Measurements from ENCODE around the gene JAG1.

JAG1 gene

GRCh38 chr20:10668677-10669368, 5.0 kb downstream of the JAG1 start:
- H3K4me3 Mint-ChIP-seq, result no peak overlapping the region
- peaks cover 0 to 1% of the 10 kb centered on the region in 2 donors for H3K9me3 Mint-ChIP-seq
- peaks cover 53 to 75% of the 10 kb centered on the region in 2 donors for H3K27me3 Mint-ChIP-seq
- ATAC-seq (replicated peaks) (no peak), DNase-seq (no peak)
- no peaks in the 10 kb centered on the region for H3K36me3 Mint-ChIP-seq
- no peak overlapping the region for H3K27ac Mint-ChIP-seq
- H3K4me1 Mint-ChIP-seq, result peaks cover 23 to 36% of the 10 kb centered on the region in 2 donors

- DNase-seq, result no peak
- Mint-ChIP-seq H3K27me3 (peaks cover 54 to 79% of the 10 kb centered on the region in 2 donors), H3K36me3 (no peaks in the 10 kb centered on the region), H3K9me3 (peaks cover 0 to 1% of the 10 kb centered on the region in 2 donors), H3K4me3 (no peak overlapping the region), H3K27ac (no peak overlapping the region), H3K4me1 (peaks cover 19 to 28% of the 10 kb centered on the region in 2 donors)
- ATAC-seq (replicated peaks), result no peak
Measured at GRCh38 chr20:10667560-10668167, 6.1 kb downstream of the JAG1 start.

DNA sequence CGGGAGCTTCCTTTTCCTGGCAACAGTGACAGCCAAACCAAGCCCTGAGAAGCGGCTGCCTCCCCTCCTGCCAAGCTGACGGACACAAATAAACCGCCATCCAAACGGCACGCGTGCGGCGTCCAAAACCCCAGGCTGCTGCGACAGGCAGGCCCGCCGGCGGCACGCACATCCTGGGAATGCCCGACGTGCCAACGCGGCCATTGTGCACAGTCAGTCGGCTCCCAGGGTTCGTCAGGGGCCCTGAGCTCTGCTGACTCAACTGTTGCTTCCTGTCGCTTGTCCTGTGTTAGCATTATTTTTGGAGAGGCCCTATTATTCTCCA, 6.8 kb downstream of the JAG1 start:
- ATAC-seq (replicated peaks) (no peak), DNase-seq (no peak)
- Mint-ChIP-seq H3K36me3 (no peaks in the 10 kb centered on the region), H3K4me1 (peaks cover 13 to 22% of the 10 kb centered on the region in 2 donors), H3K9me3 (peaks cover 0 to 1% of the 10 kb centered on the region in 2 donors), H3K27me3 (peaks cover 48 to 77% of the 10 kb centered on the region in 2 donors), H3K27ac (no peak overlapping the region), H3K4me3 (no peak overlapping the region)

DNA sequence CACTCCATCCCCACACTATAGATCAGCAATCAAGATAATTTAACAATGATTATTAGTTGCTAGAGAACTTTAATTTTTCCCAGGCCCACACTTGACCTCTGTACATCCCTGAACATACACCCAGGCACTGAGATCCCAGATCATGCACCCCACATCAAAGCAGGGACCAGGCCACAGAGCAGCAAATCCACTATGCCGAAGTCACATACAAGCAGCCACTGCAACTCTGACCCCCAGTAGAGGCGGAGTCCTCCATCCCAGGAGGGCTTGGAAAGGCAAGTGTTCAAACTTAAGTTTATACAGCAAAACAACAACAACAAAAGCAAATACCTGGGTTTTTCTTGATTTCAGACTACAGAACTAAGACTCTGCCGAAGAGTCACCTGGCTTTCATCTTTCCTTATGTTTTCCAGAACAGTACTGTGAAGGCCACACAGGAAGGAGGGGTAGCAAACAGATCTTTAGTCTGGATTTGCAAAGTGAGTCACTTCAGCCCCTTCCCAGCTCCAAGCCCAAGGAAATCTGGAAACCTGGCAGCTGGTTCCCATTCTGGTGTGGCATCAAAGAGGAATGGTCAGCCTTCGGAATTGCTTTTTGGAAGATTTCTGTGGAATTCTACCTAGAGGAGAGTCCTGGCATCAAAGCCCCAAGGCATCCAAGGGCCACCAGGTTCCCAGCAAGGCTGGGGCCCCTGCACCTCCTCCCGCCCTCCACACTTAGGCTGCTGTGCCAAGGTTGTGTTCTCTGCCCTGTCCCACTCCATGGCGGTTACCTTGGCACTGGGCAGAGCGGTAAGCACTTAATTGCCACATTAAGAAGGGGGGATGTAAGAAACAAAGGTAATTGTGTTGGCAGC, 7.3 kb downstream of the JAG1 start:
- DNase-seq (no peak), ATAC-seq (replicated peaks) (no peak)
- Mint-ChIP-seq H3K9me3 (peaks cover 0 to 1% of the 10 kb centered on the region in 2 donors), H3K4me3 (no peak overlapping the region), H3K4me1 (peaks cover 10 to 16% of the 10 kb centered on the region in 2 donors), H3K36me3 (no peaks in the 10 kb centered on the region), H3K27ac (no peak overlapping the region), H3K27me3 (peaks cover 51 to 78% of the 10 kb centered on the region in 2 donors)

DNA sequence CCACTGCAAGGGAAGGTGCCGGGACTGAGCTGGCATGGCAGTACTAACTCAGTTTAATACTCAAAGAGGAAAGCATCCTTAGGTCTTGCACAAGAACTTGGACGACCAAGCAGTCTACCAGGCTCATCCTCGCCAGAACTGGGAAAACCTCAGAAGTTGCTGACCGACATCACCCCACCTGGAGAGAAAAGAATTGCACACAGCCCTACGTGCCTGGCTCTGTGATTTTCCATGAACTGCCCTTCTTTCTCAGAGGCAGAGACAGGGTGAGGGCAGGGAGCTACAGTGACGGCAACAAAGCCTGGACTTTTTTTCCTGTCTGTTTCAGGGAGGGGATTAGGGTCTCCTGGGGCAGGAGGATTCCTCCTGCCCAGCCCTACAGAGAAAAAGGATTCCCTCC, 8.0 kb downstream of the JAG1 start:
- Mint-ChIP-seq H3K4me3 (no peak overlapping the region), H3K36me3 (no peaks in the 10 kb centered on the region), H3K9me3 (peaks cover 0 to 4% of the 10 kb centered on the region in 2 donors), H3K27ac (no peak overlapping the region), H3K27me3 (peaks cover 49 to 77% of the 10 kb centered on the region in 2 donors), H3K4me1 (peaks cover 5 to 9% of the 10 kb centered on the region in 2 donors)
- no peak for ATAC-seq (replicated peaks)
- DNase-seq, result no peak

GRCh38 chr20:10665027-10665561, 8.7 kb downstream of the JAG1 start:
- Mint-ChIP-seq H3K4me3 (no peak overlapping the region), H3K9me3 (peaks cover 0 to 3% of the 10 kb centered on the region in 2 donors), H3K4me1 (peaks cover 0 to 2% of the 10 kb centered on the region in 2 donors), H3K36me3 (no peaks in the 10 kb centered on the region), H3K27me3 (peaks cover 51 to 77% of the 10 kb centered on the region in 2 donors), H3K27ac (no peak overlapping the region)
- ATAC-seq (replicated peaks) (no peak), DNase-seq (no peak)

DNA sequence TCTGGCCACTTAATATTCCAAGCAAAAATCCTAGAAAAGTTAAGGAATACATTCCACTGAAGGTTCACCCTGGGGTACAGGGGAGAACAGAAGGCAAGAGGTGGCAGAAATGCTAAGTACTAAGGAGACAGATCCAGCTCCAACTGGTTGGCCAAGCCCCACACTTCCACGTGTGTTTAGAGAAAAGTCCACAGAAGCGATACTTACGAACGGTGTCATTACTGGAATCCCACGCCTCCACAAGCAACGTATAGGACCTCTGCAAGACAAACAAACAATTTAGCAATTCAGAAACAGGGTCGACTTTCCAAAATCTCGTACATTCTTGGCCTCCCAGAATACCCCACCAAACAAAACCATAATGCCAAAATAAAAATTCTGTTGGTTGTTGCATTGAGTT, 10.0 kb downstream of the JAG1 start:
- DNase-seq, result no peak
- Mint-ChIP-seq H3K4me1 (no peaks in the 10 kb centered on the region), H3K27me3 (peaks cover 44 to 72% of the 10 kb centered on the region in 2 donors), H3K4me3 (no peak overlapping the region), H3K27ac (no peak overlapping the region), H3K9me3 (peaks cover 0 to 3% of the 10 kb centered on the region in 2 donors), H3K36me3 (no peaks in the 10 kb centered on the region)
- ATAC-seq (replicated peaks), result no peak

DNA sequence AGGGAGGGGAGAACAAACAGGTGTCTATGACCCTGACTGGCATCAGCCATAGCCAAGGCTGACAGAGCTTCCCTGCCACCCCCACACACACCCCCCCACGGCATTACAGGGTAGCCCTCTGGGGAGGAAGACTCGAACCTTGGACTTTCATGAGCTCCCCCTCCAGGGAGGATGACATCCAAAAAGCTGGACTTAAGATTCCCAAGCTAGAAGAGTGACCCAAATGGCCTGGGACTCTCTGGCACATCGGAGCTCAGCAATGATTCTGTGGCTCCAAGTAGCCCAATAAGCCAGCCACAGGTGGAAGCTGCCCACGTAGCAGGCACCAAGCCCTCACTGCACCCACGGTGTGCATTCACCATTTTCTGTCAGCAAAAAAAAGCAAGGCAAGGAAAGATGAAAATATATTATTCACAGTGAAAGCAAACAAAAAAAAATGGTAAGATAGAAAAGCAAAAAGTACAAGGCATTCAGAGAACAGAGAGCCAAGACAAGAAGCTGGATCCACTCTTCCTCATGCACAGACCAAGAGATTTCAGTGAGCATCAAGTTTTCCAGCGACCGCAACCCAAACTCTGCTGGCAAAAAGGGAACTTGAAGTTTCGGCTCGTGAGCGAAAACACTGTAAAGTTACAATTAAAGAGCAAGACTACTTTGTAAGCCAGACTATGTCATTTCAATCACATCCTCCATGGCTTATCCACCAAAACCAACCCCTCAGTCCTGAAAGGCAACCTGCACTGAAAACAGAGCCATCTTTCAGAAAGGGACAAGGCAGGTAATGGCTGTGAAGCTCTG, 10.9 kb downstream of the JAG1 start:
- Mint-ChIP-seq H3K27ac (no peak overlapping the region), H3K36me3 (no peaks in the 10 kb centered on the region), H3K4me1 (no peaks in the 10 kb centered on the region), H3K27me3 (peaks cover 45 to 69% of the 10 kb centered on the region in 2 donors), H3K4me3 (no peak overlapping the region), H3K9me3 (peaks cover 0 to 3% of the 10 kb centered on the region in 2 donors)
- DNase-seq (no peak), ATAC-seq (replicated peaks) (peak in 1 of 2 donors; percentile 22)

DNA sequence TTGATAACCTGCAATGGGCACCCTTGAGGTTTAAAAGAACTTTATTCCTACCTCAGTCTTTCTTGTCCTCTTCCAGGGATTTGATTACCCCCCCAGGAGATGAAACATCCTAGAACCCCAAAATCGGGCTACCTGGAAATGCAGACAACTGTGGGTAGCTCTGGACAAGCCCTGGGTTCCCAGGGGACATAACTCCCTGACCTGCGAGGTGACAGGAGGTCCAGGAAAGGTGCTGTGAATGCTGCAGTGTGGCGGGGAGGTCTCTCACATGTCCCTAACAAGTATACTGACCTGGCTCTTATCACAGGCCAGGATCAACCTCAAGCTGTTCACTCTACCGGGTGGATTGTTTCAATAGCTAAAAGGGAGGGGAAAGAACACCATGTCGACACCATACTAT, 11.6 kb downstream of the JAG1 start:
- DNase-seq (no peak), ATAC-seq (replicated peaks) (no peak)
- no peaks in the 10 kb centered on the region for H3K36me3 Mint-ChIP-seq
- H3K27me3 Mint-ChIP-seq, result peaks cover 45 to 64% of the 10 kb centered on the region in 2 donors
- H3K4me1 Mint-ChIP-seq, result no peaks in the 10 kb centered on the region
- peaks cover 0 to 3% of the 10 kb centered on the region in 2 donors for H3K9me3 Mint-ChIP-seq
- no peak overlapping the region for H3K27ac Mint-ChIP-seq
- no peak overlapping the region for H3K4me3 Mint-ChIP-seq

DNA sequence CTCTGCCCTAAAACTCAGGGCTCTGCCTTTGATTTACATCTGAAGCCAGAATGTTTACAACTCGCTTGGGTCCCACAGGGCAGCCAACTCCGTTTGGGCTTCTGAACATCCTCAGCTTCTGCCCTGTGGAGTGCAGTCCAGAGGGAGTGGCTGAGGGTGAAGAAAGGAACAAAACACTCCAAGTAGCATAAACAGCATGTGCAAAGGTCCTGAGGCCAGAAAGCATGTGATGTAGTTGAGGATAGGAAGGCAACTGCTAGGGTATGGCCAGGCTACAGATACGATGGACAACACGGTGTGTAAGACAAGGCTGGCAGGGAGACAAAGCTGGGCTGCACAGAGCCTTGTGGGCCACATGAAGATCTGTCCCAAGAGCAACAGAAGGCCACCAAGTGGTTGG, 12.5 kb downstream of the JAG1 start:
- no peaks in the 10 kb centered on the region for H3K36me3 Mint-ChIP-seq
- H3K27ac Mint-ChIP-seq, result no peak overlapping the region
- H3K4me3 Mint-ChIP-seq, result no peak overlapping the region
- H3K27me3 Mint-ChIP-seq, result peaks cover 40 to 62% of the 10 kb centered on the region in 2 donors
- DNase-seq (no peak), ATAC-seq (replicated peaks) (no peak)
- peaks cover 0 to 3% of the 10 kb centered on the region in 2 donors for H3K9me3 Mint-ChIP-seq
- no peaks in the 10 kb centered on the region for H3K4me1 Mint-ChIP-seq

DNA sequence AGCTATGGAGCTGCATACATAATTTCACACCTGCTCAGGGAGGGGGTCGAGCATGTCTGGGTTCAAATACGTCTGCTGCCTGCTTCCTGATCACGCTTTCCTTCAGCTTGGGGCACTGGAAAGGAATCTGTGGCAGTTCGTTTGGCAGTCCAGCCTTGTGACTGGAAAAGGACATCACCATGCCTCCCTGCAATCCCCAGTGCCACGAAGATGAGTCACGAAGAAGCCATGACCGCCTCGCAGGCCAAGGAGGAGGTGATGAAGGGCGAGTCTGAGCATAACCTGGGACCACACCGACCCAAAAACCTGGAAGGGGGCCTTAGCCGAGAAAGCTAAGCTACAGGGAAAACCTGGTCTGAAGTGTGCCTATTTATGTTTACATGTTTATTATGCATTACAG, 13.1 kb downstream of the JAG1 start:
- DNase-seq (no peak), ATAC-seq (replicated peaks) (no peak)
- Mint-ChIP-seq H3K27me3 (peaks cover 37 to 59% of the 10 kb centered on the region in 2 donors), H3K36me3 (no peaks in the 10 kb centered on the region), H3K4me1 (no peaks in the 10 kb centered on the region), H3K4me3 (no peak overlapping the region), H3K27ac (no peak overlapping the region), H3K9me3 (peaks cover 0 to 3% of the 10 kb centered on the region in 2 donors)

GRCh38 chr20:10659651-10660601, 13.9 kb downstream of the JAG1 start:
- DNase-seq (no peak), ATAC-seq (replicated peaks) (no peak)
- Mint-ChIP-seq H3K4me1 (no peaks in the 10 kb centered on the region), H3K9me3 (peaks cover 0 to 3% of the 10 kb centered on the region in 2 donors), H3K27me3 (peaks cover 37 to 61% of the 10 kb centered on the region in 2 donors), H3K4me3 (no peak overlapping the region), H3K27ac (no peak overlapping the region), H3K36me3 (no peaks in the 10 kb centered on the region)
